Measurements from ENCODE around the gene SLC6A17.

DNA sequence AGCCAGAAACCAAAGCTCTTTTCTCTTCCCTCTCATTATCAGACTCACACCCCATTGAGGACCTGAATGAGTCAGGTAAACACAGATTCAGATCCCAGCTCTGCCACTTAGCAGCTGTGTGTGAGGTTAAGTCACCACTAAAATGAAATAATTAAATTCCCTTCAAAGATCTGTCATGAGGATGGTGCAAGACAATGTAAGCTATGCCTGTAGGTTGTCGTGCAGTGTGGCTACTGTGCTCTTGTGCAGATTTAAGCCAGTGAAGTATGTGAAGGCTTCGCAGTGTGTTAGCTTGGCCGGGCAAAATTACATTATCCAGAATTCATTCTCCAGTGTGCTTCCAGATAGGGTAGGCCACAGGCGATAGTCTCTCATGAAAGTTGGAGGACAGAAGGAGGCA is 24.5 kb upstream of the SLC6A17 start:
- TF ChIP-seq GATA2 (IDR thresholded peaks at IDR 0.05; ENCODE audit: insufficient read depth, insufficient read length, low read depth, low read length) = no peak
- TF ChIP-seq, protein P1, sequence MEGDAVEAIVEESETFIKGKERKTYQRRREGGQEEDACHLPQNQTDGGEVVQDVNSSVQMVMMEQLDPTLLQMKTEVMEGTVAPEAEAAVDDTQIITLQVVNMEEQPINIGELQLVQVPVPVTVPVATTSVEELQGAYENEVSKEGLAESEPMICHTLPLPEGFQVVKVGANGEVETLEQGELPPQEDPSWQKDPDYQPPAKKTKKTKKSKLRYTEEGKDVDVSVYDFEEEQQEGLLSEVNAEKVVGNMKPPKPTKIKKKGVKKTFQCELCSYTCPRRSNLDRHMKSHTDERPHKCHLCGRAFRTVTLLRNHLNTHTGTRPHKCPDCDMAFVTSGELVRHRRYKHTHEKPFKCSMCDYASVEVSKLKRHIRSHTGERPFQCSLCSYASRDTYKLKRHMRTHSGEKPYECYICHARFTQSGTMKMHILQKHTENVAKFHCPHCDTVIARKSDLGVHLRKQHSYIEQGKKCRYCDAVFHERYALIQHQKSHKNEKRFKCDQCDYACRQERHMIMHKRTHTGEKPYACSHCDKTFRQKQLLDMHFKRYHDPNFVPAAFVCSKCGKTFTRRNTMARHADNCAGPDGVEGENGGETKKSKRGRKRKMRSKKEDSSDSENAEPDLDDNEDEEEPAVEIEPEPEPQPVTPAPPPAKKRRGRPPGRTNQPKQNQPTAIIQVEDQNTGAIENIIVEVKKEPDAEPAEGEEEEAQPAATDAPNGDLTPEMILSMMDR (IDR thresholded peaks at IDR 0.05; ENCODE audit: extremely low read depth in 1 of 2, insufficient read depth in 1 of 2, low read depth in 1 of 2, low read length in 2 of 2) = no peak
- TF ChIP-seq POLR2AphosphoS5 (IDR thresholded peaks at IDR 0.05; ENCODE audit: insufficient read depth, low read depth, low read length) = no peak
- no peak for TF ChIP-seq EZH2 (IDR thresholded peaks at IDR 0.05; ENCODE audit: borderline replicate concordance, low read depth, low read length, severe bottlenecking)
- no peak for TF ChIP-seq POLR2A (IDR thresholded peaks at IDR 0.05; ENCODE audit: low read depth, low read length)
- TF ChIP-seq MYC (IDR thresholded peaks at IDR 0.05; ENCODE audit: low read depth, low read length) = no peak
- TF ChIP-seq, protein P2, sequence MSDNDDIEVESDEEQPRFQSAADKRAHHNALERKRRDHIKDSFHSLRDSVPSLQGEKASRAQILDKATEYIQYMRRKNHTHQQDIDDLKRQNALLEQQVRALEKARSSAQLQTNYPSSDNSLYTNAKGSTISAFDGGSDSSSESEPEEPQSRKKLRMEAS (IDR thresholded peaks at IDR 0.05; ENCODE audit: insufficient read depth, insufficient read length) = no peak
- no peak for TF ChIP-seq JUN (IDR thresholded peaks at IDR 0.05; ENCODE audit: borderline replicate concordance, insufficient read depth, insufficient read length, low read depth)
- TF ChIP-seq FOS (IDR thresholded peaks at IDR 0.05; ENCODE audit: borderline replicate concordance, insufficient read depth, low read length) = no peak
